ENCODE results near the gene ZNF385C.
"Not testable (repeated sequence)": the region's sequence is repeated elsewhere in the genome, so short reads cannot be mapped to it uniquely, and the experiment has no call there.

The ZNF385C gene

GRCh38 chr17:42097691-42098631, at the start of gene ZNF385C:
Gene ZNF385C (minus strand): TSS chr17:42098473. CDS start chr17:42063056, 35,417 bp downstream.
- DNase-seq, result peak; percentile 51 to 65

- no peak for DNase-seq
Observed at GRCh38 chr17:42146911-42147607, 48.8 kb upstream of the ZNF385C start.

DNA sequence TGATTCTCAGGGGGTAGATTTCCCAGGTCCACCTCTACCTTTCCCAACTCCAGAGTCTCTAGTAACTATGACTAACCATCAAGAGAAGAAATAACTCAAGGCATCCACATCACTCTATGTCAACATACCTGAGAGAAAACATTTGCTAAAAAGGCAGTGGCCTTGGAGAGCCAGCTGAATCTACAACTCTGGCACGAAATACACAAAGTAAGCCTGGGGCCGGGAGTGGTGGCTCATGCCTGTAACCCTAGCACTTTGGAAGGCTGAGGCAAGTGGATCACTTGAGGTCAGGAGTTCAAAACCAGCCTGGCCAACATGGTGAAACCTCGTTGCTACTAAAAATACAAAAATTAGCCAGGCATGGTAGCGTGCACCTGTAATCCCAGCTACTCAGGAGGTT, 44.9 kb upstream of the ZNF385C start:
- DNase-seq, result not testable (repeated sequence)

DNA sequence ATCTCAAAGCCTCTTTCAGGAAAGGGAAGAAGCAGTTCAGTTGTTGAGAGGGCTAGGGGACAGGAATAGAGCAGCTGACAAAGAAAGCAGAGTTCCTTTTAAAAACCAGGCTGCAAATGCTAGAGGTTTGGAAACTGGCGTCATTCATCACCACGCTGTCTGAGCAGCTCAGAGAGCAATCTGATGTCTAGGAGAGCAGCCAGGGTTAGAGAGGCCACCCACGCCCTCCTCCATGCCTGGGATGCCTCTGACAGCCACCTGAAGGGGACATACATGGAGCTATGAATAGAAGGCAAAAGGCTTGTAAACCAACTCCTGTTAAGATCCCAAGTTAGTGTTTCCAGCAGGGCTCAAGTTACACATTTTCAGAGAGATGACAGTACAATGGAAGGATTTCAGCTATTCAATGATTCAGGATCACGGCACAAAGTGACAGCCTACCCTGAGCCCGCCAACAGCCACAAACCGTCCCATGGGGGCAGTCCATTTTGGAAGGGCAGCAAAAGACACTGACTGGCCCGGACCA, 44.2 kb upstream of the ZNF385C start:
- DNase-seq, result no peak

DNA sequence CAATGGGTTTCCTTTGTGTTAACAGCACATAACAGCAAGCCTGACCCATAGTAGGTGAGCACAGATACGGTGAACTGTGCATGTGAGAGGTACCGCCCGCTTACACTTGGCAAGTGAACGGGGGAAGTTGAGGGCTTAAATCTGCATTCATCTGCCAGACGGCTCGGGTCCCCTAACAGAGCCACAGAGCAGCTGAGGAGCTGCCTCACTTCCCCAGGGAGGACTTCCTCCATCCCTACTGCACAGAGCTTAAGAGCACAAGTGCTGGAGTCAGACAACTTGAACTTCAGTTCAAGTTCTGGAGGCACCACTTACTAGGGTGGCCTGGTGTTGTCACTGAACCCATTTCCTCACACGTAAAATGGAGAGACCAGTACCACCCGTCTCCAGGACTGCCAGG, 43.1 kb upstream of the ZNF385C start:
- DNase-seq, result no peak

DNA sequence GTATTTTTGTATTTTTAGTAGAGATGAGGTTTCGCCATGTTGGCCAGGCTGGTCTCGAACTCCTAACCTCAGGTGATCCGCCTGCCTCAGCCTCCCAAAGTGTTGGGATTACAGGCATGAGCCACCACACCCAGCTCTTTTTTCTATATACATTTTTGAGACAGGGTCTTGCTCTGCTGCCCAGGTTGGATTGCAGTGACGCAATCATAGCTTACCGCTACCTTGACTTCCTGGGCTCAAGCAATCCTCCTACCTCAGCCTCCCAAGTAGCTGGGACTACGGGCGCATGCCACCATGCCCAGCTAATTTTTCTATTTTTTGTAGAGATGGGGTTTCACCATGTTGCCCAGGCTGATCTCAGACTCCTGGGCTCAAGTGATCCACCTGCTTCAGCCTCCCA, 42.4 kb upstream of the ZNF385C start:
- not testable (repeated sequence) for DNase-seq

DNA sequence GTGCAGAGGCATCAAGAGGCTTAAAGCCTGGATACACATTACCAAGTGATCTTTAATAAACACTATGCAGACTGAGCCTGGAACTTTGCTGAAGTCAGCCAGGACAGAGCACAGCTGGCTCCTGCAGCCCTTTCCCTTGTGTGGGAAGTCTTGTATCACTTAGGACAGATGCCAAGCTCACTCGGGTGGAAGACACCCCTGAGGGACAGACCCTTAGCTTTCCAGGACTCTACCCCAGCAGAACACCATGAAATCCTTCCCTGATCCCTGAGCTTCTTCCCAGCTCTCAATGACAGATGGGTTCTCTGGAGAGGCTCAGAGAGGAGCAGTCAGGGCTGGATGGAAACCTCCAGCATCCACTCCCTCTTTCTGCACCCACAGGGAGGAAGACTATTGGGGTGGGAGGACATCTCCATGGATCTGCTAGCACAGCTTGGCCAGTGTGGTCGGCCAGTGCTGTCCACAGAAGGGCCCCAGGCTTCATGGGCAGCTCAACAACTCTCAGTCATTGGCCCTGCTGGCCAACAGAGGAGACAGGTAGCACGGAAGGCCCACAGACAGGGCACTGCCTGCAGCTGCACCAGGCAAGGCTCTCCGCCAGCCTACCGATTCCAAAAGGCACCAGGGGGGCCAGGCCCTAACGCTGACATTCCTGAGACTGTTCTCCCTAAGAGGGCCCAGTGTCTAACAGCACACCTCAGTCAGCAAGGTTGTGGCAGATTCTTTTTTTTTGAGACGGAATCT, 40.6 kb upstream of the ZNF385C start:
- no peak for DNase-seq

- no peak for DNase-seq
Observed at GRCh38 chr17:42136654-42137051, 38.4 kb upstream of the ZNF385C start.

GRCh38 chr17:42135664-42136653, 37.7 kb upstream of the ZNF385C start:
- DNase-seq, result no peak

DNA sequence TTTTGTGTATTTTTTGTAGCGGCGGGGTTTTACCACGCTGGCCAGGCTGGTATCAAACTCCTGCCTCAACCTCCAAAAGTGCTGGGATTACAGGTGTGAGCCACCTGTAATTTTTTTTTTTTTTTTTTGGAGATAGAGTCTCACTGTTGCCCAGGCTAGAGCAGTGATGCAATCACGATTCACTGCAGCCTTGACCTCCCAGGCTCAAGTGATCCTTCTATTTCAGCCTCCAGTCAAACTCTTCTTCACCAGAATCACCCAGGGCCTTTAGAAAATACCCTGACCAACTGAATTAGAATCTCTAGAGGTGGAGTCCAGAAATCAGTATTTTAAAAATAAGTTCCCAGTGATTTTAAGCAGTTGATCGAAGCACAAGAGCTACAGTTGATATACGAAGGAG, 36.9 kb upstream of the ZNF385C start:
- no peak for DNase-seq

GRCh38 chr17:42133461-42134041, 35.3 kb upstream of the ZNF385C start:
- DNase-seq, result peak in 1 of 2 experiments; percentile 43

GRCh38 chr17:42132941-42133340, 34.7 kb upstream of the ZNF385C start:
- DNase-seq, result peak; percentile 48 to 65

- DNase-seq, result no peak
Observed at GRCh38 chr17:42131981-42132432, 33.7 kb upstream of the ZNF385C start.

- DNase-seq, result no peak
Observed at GRCh38 chr17:42131232-42131631, 33.0 kb upstream of the ZNF385C start.

DNA sequence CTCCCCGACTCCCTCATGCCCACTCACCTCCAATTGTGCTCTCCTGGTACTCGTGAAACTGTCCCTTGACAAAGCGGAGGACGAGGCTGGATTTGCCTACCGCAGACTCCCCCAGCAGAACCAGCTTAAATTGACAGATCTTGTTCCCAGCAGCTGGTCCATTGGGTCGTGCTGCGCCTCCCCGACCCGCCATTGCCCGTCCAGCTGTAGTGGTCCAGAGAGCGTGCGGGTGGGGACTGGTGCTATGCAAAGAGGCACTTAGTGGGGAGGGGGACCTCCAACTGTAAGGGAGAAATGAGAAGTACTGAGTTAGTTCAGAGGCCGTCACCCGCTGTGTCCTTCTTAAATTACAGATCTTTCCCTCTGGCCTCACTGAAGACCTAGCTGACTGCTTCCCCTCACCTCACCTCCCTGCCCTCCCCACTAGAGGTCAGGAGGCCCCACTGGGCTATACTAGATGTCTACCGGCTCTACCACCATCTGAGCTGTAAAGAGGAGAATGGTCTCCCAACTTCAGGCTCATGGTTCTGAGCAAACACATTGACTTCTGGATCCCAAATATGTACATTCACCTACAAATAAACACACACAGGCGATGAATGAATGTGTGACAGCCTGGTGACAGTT, 32.1 kb upstream of the ZNF385C start:
- no peak for DNase-seq

GRCh38 chr17:42129109-42129837, 31.0 kb upstream of the ZNF385C start:
- DNase-seq, result no peak

GRCh38 chr17:42127414-42127813, 29.1 kb upstream of the ZNF385C start:
- DNase-seq, result no peak

GRCh38 chr17:42126836-42127235, 28.6 kb upstream of the ZNF385C start:
- no peak for DNase-seq

- DNase-seq, result no peak
Observed at GRCh38 chr17:42125565-42125964, 27.3 kb upstream of the ZNF385C start.

- no peak for DNase-seq
Observed at GRCh38 chr17:42124256-42124655, 26.0 kb upstream of the ZNF385C start.

Data from activated T-cell treated with anti-CD3 and anti-CD28 coated beads, Interleukin-2, amount 50 U/mL, for 48 hours (primary cell).